ENCODE results near the gene MAP4K5.
A peak's percentile ranks its signal among the peaks of the same experiment; 100 is the strongest.
"Not testable (repeated sequence)": the region's sequence is repeated elsewhere in the genome, so short reads cannot be mapped to it uniquely, and the experiment has no call there.

Gene MAP4K5

DNA sequence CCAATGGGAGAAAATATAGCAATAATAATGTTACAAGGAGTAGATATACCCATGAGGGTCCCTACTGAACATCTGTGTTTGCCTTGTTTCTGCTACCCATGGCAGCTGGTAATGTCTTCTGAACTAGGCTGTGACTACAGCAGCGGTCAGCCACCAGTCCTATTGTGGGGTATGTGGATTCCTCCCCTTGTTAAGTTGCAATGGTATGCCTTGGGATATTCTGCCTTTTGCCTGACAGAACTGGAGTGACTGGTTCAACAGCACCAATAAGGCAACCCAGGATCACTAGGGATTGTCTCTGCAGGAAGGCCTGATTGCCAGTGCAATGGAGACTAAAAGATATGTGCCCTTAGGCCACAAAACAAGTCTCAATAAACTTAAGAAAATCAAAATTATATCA is 17.9 kb upstream of the MAP4K5 start:
- Histone ChIP-seq H3K27me3 (ENCODE audit: insufficient read depth, low read depth, severe bottlenecking) (no peaks in the 10 kb centered on the region), H3K4me3 (ENCODE audit: low read depth, low read length) (no peak overlapping the region), H3K36me3 (no peaks in the 10 kb centered on the region), H3K27ac (no peak overlapping the region), H3K9me3 (ENCODE audit: severe bottlenecking) (no peaks in the 10 kb centered on the region)
- TF ChIP-seq, protein P1, sequence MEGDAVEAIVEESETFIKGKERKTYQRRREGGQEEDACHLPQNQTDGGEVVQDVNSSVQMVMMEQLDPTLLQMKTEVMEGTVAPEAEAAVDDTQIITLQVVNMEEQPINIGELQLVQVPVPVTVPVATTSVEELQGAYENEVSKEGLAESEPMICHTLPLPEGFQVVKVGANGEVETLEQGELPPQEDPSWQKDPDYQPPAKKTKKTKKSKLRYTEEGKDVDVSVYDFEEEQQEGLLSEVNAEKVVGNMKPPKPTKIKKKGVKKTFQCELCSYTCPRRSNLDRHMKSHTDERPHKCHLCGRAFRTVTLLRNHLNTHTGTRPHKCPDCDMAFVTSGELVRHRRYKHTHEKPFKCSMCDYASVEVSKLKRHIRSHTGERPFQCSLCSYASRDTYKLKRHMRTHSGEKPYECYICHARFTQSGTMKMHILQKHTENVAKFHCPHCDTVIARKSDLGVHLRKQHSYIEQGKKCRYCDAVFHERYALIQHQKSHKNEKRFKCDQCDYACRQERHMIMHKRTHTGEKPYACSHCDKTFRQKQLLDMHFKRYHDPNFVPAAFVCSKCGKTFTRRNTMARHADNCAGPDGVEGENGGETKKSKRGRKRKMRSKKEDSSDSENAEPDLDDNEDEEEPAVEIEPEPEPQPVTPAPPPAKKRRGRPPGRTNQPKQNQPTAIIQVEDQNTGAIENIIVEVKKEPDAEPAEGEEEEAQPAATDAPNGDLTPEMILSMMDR (IDR thresholded peaks at IDR 0.05; ENCODE audit: low read depth, low read length): no peak
- no peak for DNase-seq

DNA sequence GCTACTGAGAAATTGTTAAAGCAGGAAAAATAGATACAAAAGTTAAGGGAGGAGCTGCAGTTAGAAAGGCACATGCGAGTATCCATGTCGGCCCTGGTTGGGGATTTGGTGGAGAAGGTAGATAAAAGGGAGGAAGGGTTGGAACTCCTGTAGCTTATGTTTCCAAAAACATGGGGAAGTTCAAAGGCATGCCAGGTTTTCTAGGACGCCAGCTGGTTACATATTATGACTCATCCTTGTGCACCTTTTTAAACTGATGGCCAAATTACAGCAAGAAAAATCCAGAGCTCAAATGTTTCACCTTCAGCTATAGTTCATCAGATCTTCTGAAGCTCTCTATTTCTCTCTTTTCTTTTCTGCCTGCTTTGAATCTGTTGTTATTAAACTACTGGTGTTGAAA is 13.2 kb upstream of the MAP4K5 start:
- H3K9me3 ChIP-seq (ENCODE audit: severe bottlenecking): no peaks in the 10 kb centered on the region
- H3K36me3 ChIP-seq: no peaks in the 10 kb centered on the region
- DNase-seq: no peak
- H3K27ac ChIP-seq: no peak overlapping the region
- H3K27me3 ChIP-seq (ENCODE audit: insufficient read depth, low read depth, severe bottlenecking): no peaks in the 10 kb centered on the region
- no peak overlapping the region for H3K4me3 ChIP-seq (ENCODE audit: low read depth, low read length)
- TF ChIP-seq, protein P1 (IDR thresholded peaks at IDR 0.05; ENCODE audit: low read depth, low read length): no peak

DNA sequence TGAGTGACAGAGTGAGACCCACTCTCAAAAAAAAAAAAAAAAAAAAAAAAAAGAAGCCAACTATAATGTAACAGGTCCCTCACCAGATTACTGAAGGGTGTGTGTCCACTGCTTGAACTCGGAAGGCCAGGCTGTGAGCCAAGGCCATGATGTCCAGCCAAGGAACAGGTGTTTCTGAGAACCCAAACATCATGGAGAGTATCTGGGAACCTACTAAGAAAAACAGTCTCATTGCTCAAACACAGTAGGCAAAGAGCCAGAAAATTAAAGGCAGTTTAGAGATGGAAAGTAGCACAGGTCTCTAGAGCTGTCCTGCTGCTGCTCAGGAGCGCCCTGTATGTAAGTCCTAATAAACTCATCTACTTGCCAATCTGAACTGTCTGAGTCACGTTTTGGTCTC is 12.5 kb upstream of the MAP4K5 start:
- Histone ChIP-seq H3K27me3 (ENCODE audit: insufficient read depth, low read depth, severe bottlenecking) (no peaks in the 10 kb centered on the region), H3K27ac (no peak overlapping the region), H3K4me3 (ENCODE audit: low read depth, low read length) (no peak overlapping the region), H3K36me3 (no peaks in the 10 kb centered on the region), H3K9me3 (ENCODE audit: severe bottlenecking) (no peaks in the 10 kb centered on the region)
- DNase-seq: no peak
- TF ChIP-seq, protein P1 (IDR thresholded peaks at IDR 0.05; ENCODE audit: low read depth, low read length): no peak

DNA sequence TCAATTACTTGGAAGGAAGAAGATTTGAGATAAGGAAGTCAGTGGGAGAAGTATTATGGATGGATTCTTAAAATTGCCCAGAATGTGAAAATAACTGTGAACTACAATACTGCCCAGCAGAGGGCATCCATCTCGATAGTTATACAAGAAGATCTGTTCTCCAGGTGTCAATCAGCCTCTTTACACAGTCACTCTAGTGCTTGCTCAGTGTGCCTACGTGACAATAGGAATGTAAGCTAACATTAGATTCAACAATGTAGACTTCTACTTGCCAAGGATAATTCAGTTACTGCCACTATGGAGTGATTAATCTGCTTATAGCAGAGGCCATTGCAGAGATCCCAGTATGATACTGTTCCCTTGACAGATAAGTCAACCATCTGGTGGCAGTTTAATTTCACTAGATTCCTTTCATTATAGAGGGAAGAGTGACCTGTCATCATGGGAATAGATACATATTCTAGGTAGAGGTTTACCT is 10.6 kb upstream of the MAP4K5 start:
- peak; percentile 38 for DNase-seq
- H3K36me3 ChIP-seq: no peaks in the 10 kb centered on the region

DNA sequence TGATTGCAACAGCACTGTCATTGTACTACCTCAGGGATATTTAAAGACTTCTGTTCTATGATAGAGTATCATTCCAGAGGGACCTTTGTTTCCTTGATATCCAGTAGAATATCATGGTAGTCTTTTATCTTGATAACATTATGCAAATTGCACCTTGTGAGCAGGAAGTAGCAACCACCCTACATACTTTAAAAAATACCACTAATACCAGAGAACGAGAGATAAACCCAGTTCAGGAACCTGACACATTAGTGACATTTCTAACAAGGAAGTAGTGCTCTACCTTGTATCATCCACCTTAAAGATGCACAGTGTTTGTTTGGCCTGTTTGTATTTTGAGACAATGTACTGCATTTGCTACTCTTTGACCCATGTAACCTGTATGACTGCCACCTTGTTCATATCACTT is 8.8 kb upstream of the MAP4K5 start:
- TF ChIP-seq, protein P1 (IDR thresholded peaks at IDR 0.05; ENCODE audit: low read depth, low read length): no peak
- H3K4me3 ChIP-seq (ENCODE audit: low read depth, low read length): no peak overlapping the region

More for the DNA sequence above, 10.6 kb upstream of the MAP4K5 start:
- Histone ChIP-seq H3K4me3 (ENCODE audit: low read depth, low read length) (no peak overlapping the region), H3K27ac (no peak overlapping the region), H3K27me3 (ENCODE audit: insufficient read depth, low read depth, severe bottlenecking) (no peaks in the 10 kb centered on the region), H3K9me3 (ENCODE audit: severe bottlenecking) (no peaks in the 10 kb centered on the region)
- TF ChIP-seq, protein P1 (IDR thresholded peaks at IDR 0.05; ENCODE audit: low read depth, low read length): peak; percentile 43; the same call in 1 of the 2 replicates

DNA sequence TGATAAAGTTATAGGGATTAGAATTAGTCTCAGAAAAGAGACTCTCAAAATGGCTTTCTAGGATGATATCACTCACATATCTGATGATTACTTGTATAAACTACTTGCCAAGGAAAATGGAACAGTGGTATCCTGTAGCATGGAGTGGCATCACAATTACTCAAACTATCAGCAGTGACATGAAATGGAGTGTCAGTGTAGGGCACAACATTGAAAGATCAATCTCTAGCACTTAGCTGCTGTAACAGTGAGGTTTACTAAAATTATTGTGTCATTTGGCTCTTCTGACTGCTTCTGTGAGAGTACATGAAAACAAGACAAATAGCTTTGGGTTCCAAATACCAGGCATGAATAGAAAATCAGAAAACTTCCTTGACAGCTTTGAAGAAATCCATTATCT is 6.7 kb upstream of the MAP4K5 start:
- H3K4me3 ChIP-seq (ENCODE audit: low read depth, low read length): no peak overlapping the region
- H3K36me3 ChIP-seq: no peaks in the 10 kb centered on the region
- H3K27me3 ChIP-seq (ENCODE audit: insufficient read depth, low read depth, severe bottlenecking): no peaks in the 10 kb centered on the region
- no peak for DNase-seq
- H3K9me3 ChIP-seq (ENCODE audit: severe bottlenecking): peaks cover 5% of the 10 kb centered on the region
- TF ChIP-seq, protein P1 (IDR thresholded peaks at IDR 0.05; ENCODE audit: low read depth, low read length): no peak
- H3K27ac ChIP-seq: no peak overlapping the region

More for the DNA sequence above, 8.8 kb upstream of the MAP4K5 start:
- no peak for DNase-seq
- H3K27ac ChIP-seq: no peak overlapping the region
- H3K36me3 ChIP-seq: no peaks in the 10 kb centered on the region
- H3K9me3 ChIP-seq (ENCODE audit: severe bottlenecking): peaks cover 5% of the 10 kb centered on the region
- no peaks in the 10 kb centered on the region for H3K27me3 ChIP-seq (ENCODE audit: insufficient read depth, low read depth, severe bottlenecking)

DNA sequence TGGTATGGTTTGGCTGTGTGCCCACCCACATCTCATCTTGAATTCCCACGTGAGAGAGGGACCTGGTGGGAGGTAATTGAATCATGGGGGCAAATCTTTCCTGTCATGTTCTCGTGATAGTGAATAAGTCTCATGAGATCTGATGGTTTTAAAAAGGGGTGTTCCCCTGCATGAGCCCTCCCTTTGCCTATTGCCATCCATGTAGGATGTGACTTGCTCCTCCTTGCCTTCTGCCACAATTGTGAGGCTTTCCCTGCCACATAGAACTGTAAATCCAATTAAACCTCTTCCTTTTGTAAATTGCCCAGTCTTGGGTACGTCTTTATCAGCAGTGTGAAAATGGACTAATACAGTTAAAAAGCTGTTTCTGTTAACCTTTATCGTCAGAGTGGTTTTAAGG is 5.7 kb upstream of the MAP4K5 start:
- H3K4me3 ChIP-seq (ENCODE audit: low read depth, low read length); H3K27me3 ChIP-seq (ENCODE audit: insufficient read depth, low read depth, severe bottlenecking); H3K36me3 ChIP-seq; H3K9me3 ChIP-seq (ENCODE audit: severe bottlenecking); H3K27ac ChIP-seq; DNase-seq: not testable (repeated sequence)
